ENCODE data around the gene RC3H1. TPM values are rescaled to one million over a fixed set of nuclear protein-coding genes. Genes with fewer than 3 reads are reported as not detected.
"Not testable (repeated sequence)": the region's sequence is repeated elsewhere in the genome, so short reads cannot be mapped to it uniquely, and the experiment has no call there.

Gene RC3H1
- total RNA-seq, 1 donor from 2014 or later: 23.2 TPM

- ATAC-seq; intact Hi-C loops (cut with micrococcal nuclease); DNase-seq: not testable (repeated sequence)
Observed at GRCh38 chr1:173965896-173966295, 56.3 kb downstream of the RC3H1 start.

- no peak for ATAC-seq
- intact Hi-C loops (cut with micrococcal nuclease): no loop called here
- DNase-seq: no peak
Observed at GRCh38 chr1:173963477-173963876, 58.7 kb downstream of the RC3H1 start.

- ATAC-seq: no peak
- no peak for DNase-seq
- intact Hi-C loops (cut with micrococcal nuclease): no loop called here
Observed at GRCh38 chr1:173960625-173961024, 61.5 kb downstream of the RC3H1 start.

GRCh38 chr1:173954179-173954578 is 68.0 kb downstream of the RC3H1 start:
- intact Hi-C loops (cut with micrococcal nuclease): no loop called here
- DNase-seq: no peak
- no peak for ATAC-seq

GRCh38 chr1:173948594-173948993 is 73.6 kb downstream of the RC3H1 start:
- intact Hi-C loops (cut with micrococcal nuclease): no loop called here
- no peak for ATAC-seq
- DNase-seq: no peak

- no peak for DNase-seq
- intact Hi-C loops (cut with micrococcal nuclease): no loop called here
- no peak for ATAC-seq
Observed at GRCh38 chr1:173946380-173946921, 75.7 kb downstream of the RC3H1 start.

- intact Hi-C loops (cut with micrococcal nuclease): no loop called here
- ATAC-seq: no peak
- DNase-seq: no peak
Observed at GRCh38 chr1:173937062-173937461, 85.1 kb downstream of the RC3H1 start.

- DNase-seq (no peak), ATAC-seq (no peak)
- intact Hi-C loops (cut with micrococcal nuclease): no loop called here
Observed at GRCh38 chr1:173934440-173934839, 87.7 kb downstream of the RC3H1 start.

GRCh38 chr1:173930541-173930940 is 91.6 kb downstream of the RC3H1 start:
- ATAC-seq; intact Hi-C loops (cut with micrococcal nuclease); DNase-seq: not testable (repeated sequence)

- ATAC-seq: no peak
- intact Hi-C loops (cut with micrococcal nuclease): no loop called here
- no peak for DNase-seq
Observed at GRCh38 chr1:173925306-173926242, 96.6 kb downstream of the RC3H1 start.

GRCh38 chr1:173920861-173921260 is 101.3 kb downstream of the RC3H1 start:
- intact Hi-C loops (cut with micrococcal nuclease): no loop called here
- DNase-seq: no peak
- no peak for ATAC-seq

GRCh38 chr1:173917635-173918493 is 104.3 kb downstream of the RC3H1 start:
- DNase-seq (no peak), ATAC-seq (no peak)
- intact Hi-C loops (cut with micrococcal nuclease): no loop called here

GRCh38 chr1:173917149-173917548 is 105.0 kb downstream of the RC3H1 start, which contains the start of gene SERPINC1:
TSS of gene SERPINC1 (minus strand) at chr1:173917327. CDS start at chr1:173917259, 68 bp downstream.
- ATAC-seq (no peak), DNase-seq (no peak)
- intact Hi-C loops (cut with micrococcal nuclease): no loop called here

- DNase-seq (no peak), ATAC-seq (no peak)
- intact Hi-C loops (cut with micrococcal nuclease): no loop called here
Observed at GRCh38 chr1:173916667-173917066, 105.5 kb downstream of the RC3H1 start.

- intact Hi-C loops (cut with micrococcal nuclease): no loop called here
- ATAC-seq (no peak), DNase-seq (no peak)
Observed at GRCh38 chr1:173915596-173915995, 106.6 kb downstream of the RC3H1 start.

GRCh38 chr1:173914366-173914871 is 107.7 kb downstream of the RC3H1 start:
- intact Hi-C loops (cut with micrococcal nuclease): no loop called here
- ATAC-seq (no peak), DNase-seq (no peak)

GRCh38 chr1:173913111-173913510 is 109.0 kb downstream of the RC3H1 start:
- DNase-seq: no peak
- ATAC-seq: no peak
- intact Hi-C loops (cut with micrococcal nuclease): no loop called here

- ATAC-seq (no peak), DNase-seq (no peak)
- intact Hi-C loops (cut with micrococcal nuclease): no loop called here
Observed at GRCh38 chr1:173903827-173904531, 118.2 kb downstream of the RC3H1 start.

- ATAC-seq: no peak
- intact Hi-C loops (cut with micrococcal nuclease): no loop called here
- DNase-seq: no peak
Observed at GRCh38 chr1:173900992-173901391, 121.2 kb downstream of the RC3H1 start.
